Measurements from ENCODE around the gene C19orf44.

DNA sequence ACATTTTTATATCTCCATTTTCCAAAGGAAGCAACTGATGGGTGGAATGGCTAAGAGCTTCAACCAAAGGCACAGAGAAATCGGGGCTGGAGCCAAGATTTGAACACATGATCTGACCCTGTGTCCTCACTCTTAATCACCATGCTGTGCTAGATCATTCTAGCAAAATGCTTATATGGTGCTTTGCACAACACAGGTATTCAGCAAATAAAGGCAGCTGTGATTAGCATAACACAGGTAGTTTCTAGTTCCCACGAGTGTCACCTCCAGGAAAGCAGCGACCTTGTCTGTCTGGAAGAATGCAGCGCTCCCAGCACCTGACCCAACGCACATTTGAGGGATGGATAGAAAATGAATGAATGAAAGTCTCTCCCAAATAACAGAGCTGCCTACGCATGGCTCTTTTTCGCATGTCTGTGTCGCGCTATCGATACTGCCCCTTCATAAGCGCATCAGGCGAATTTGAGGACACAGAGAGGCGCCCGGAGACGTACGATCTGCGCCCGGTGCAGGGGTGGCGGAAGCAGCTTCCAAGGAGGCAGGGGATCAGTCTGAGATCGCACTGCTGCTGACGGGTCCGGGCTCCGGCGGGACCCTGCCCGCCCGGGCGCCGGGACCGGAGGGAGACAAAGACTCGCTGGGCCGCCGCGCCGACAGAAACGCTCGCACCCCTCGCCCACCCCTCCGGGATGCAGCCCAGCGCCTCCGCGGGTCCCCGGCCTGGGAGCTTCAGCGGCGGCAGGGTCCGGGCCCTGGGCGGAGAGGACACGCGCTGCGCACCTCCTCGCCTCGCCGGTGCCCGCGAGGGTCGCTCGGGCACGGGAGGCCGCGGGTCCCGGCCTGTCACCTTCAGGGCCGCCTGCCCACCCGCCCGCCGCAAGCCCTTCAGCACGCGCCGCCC, 25.0 kb upstream of the C19orf44 start:
- TF ChIP-seq, protein P1, sequence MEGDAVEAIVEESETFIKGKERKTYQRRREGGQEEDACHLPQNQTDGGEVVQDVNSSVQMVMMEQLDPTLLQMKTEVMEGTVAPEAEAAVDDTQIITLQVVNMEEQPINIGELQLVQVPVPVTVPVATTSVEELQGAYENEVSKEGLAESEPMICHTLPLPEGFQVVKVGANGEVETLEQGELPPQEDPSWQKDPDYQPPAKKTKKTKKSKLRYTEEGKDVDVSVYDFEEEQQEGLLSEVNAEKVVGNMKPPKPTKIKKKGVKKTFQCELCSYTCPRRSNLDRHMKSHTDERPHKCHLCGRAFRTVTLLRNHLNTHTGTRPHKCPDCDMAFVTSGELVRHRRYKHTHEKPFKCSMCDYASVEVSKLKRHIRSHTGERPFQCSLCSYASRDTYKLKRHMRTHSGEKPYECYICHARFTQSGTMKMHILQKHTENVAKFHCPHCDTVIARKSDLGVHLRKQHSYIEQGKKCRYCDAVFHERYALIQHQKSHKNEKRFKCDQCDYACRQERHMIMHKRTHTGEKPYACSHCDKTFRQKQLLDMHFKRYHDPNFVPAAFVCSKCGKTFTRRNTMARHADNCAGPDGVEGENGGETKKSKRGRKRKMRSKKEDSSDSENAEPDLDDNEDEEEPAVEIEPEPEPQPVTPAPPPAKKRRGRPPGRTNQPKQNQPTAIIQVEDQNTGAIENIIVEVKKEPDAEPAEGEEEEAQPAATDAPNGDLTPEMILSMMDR (IDR thresholded peaks at IDR 0.05): no peak
- TF ChIP-seq POLR2A (IDR thresholded peaks at IDR 0.05): no peak
